ENCODE measurements around the gene RBM20.

Gene RBM20

DNA sequence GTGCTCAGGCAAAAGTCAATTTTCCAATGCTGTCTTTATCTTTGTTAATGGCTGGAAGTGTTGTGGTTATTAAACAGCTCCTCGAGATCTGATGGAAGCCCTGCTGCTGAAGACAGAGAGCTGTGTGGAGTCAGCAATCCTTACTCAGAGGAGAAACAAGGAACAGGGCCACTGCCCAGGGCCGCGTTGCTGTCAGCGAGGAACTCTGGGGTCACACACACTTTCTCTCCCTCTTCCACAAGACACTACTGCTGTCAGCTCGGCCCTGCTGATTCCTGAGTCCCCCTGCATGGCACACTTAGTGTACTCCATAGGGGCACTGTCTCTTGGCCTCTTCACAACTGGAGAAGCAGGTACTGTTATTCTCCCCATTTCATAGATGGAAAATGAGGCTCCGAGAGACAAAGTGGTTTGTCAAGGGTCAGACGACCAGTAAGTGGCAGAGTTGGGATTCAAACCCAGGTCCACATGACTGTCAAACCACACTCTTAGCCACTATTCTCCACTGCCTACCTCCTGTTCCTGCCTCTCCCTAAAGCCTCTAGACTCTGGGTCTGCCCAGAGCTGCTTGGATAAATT, 198.3 kb downstream of the RBM20 start:
- POLR2A ChIA-PET, result interaction anchor here (1.1 kb wide), 1 partner anchor 29 kb away, joined by 4 read pairs; the partner anchor contains the start of gene PDCD4
- H3K9me3 ChIP-seq (ENCODE audit: control extremely low read depth in 1 of 5, control insufficient read depth in 4 of 5, insufficient read depth in 2 of 5, low read depth in 1 of 5, low read length in 4 of 5), result no peaks in the 10 kb centered on the region
- no peaks in the 10 kb centered on the region for H3K36me3 ChIP-seq (ENCODE audit: control insufficient read depth in 4 of 4, insufficient read depth in 4 of 4, low read length in 3 of 4)
- no peaks in the 10 kb centered on the region for H3K27me3 ChIP-seq (replicated peaks in 2 of 5; ENCODE audit: control insufficient read depth in 4 of 5, insufficient read depth in 5 of 5, low read length in 4 of 5)
- peak in 1 of 3 donors; percentile 24 for DNase-seq
- CTCF ChIA-PET, result interaction anchor here (0.7 to 6.2 kb wide), 5 partner anchors 8 to 39 kb away, joined by 3 to 34 read pairs (median 6); no protein-coding TSS in a partner anchor
- H3K4me1 ChIP-seq (ENCODE audit: control extremely low read depth in 1 of 4, control insufficient read depth in 4 of 4, insufficient read depth in 4 of 4, low read length in 3 of 4), result peaks cover 2 to 23% (median 16%) of the 10 kb centered on the region in 4 experiments
- whole genome bisulfite sequencing (ENCODE audit: insufficient coverage), result 80% methylated on average over 7 of the region's 7 CpGs
- no peak overlapping the region for H3K4me3 ChIP-seq (ENCODE audit: control insufficient read depth in 1 of 7, extremely low read depth in 1 of 7, insufficient read depth in 4 of 7, low read depth in 2 of 7, low read length in 6 of 7)
- H3K27ac ChIP-seq (ENCODE audit: insufficient read depth in 1 of 2, low read depth in 1 of 2, low read length in 2 of 2, poor library complexity in 1 of 2, severe bottlenecking in 2 of 2), result peak overlapping the region in 1 of 2 experiments; percentile 64

DNA sequence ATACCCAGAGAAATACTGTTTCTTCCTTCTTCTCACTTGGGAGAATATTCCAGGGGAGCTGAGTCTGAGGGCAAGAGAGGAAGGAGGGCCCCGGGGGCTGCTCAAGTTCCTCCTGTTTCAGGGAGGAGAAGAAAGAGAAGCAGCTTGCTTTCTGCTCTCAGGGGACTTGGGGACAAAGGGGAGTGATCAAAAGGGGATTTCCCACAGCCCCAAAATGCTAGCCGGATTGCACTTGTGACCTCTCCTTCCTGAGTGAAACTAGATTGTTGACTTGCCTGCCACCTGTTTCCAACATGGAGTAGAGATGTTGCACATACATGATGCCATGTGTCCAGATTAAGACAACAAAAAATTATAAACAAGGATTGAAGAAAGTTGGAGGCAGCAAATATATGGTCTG, 198.9 kb downstream of the RBM20 start:
- Histone ChIP-seq H3K27me3 (replicated peaks in 2 of 5; ENCODE audit: control insufficient read depth in 4 of 5, insufficient read depth in 5 of 5, low read length in 4 of 5) (no peaks in the 10 kb centered on the region), H3K9me3 (ENCODE audit: control extremely low read depth in 1 of 5, control insufficient read depth in 4 of 5, insufficient read depth in 2 of 5, low read depth in 1 of 5, low read length in 4 of 5) (no peaks in the 10 kb centered on the region), H3K4me1 (ENCODE audit: control extremely low read depth in 1 of 4, control insufficient read depth in 4 of 4, insufficient read depth in 4 of 4, low read length in 3 of 4) (peaks cover 2 to 23% (median 16%) of the 10 kb centered on the region in 4 experiments), H3K36me3 (ENCODE audit: control insufficient read depth in 4 of 4, insufficient read depth in 4 of 4, low read length in 3 of 4) (no peaks in the 10 kb centered on the region), H3K27ac (ENCODE audit: insufficient read depth in 1 of 2, low read depth in 1 of 2, low read length in 2 of 2, poor library complexity in 1 of 2, severe bottlenecking in 2 of 2) (peak overlapping the region in 1 of 2 experiments; percentile 64), H3K4me3 (ENCODE audit: control insufficient read depth in 1 of 7, extremely low read depth in 1 of 7, insufficient read depth in 4 of 7, low read depth in 2 of 7, low read length in 6 of 7) (no peak overlapping the region)
- DNase-seq, result peak; percentile 69 to 92 (median 91)
- ChIA-PET CTCF (interaction anchor here (0.6 to 6.2 kb wide), 7 partner anchors 8 to 40 kb away, joined by 3 to 34 read pairs (median 5); no protein-coding TSS in a partner anchor), POLR2A (interaction anchor here (1.1 kb wide), 1 partner anchor 28 kb away, joined by 4 read pairs; the partner anchor contains the start of gene PDCD4)
- WGBS (ENCODE audit: insufficient coverage), result 0% methylated on average over 1 of the region's 2 CpGs

DNA sequence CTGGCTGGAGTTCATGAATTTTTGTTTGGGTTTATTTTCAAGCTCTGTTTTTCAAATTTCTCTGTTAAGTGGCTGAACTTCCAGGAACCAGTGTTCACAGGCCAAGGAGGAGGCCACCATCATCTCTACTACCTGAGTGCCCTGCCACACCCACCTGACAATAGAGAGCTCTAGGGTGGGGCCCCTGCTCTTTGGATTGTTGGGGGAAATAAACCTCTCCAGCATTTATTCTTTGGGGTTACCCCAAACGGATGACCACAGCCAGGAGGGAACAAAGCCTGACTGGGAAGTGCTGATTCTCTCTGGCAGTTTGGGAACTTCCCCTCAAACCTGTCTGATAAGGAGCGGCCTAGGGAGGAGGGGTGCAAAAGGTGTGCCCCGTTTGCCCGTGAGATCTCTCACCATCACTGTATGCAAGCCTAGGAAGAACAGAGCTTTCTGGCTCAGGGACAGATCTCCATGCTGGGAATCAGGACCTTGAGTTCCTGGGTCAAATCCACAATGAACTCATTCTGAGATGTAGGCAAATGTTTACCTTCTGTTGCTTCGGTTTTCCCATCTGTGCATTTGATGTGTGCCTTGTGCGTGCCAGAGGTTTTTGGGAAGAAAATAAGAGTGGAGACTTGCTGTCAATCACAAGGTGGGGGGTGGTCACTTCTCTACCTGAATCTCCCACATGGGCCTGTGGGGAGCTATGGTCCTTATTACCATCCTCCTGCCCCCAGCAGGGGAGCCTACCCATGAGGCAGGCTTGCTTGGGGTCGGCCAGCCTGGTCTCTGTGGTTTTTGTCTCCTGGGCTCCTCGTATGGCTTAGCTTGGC, 199.9 kb downstream of the RBM20 start:
- POLR2A ChIA-PET, result interaction anchor here (0.7 kb wide), 1 partner anchor 904 kb away, joined by 7 read pairs; no protein-coding TSS in a partner anchor
- Histone ChIP-seq H3K9me3 (ENCODE audit: control extremely low read depth in 1 of 5, control insufficient read depth in 4 of 5, insufficient read depth in 2 of 5, low read depth in 1 of 5, low read length in 4 of 5) (no peaks in the 10 kb centered on the region), H3K36me3 (ENCODE audit: control insufficient read depth in 4 of 4, insufficient read depth in 4 of 4, low read length in 3 of 4) (no peaks in the 10 kb centered on the region), H3K4me3 (ENCODE audit: control insufficient read depth in 1 of 7, extremely low read depth in 1 of 7, insufficient read depth in 4 of 7, low read depth in 2 of 7, low read length in 6 of 7) (no peak overlapping the region), H3K4me1 (ENCODE audit: control extremely low read depth in 1 of 4, control insufficient read depth in 4 of 4, insufficient read depth in 4 of 4, low read length in 3 of 4) (peaks cover 2 to 23% (median 16%) of the 10 kb centered on the region in 4 experiments), H3K27ac (ENCODE audit: insufficient read depth in 1 of 2, low read depth in 1 of 2, low read length in 2 of 2, poor library complexity in 1 of 2, severe bottlenecking in 2 of 2) (no peak overlapping the region), H3K27me3 (replicated peaks in 2 of 5; ENCODE audit: control insufficient read depth in 4 of 5, insufficient read depth in 5 of 5, low read length in 4 of 5) (no peaks in the 10 kb centered on the region)
- 86% methylated on average over 8 of the region's 8 CpGs for WGBS (ENCODE audit: insufficient coverage)
- no peak for DNase-seq
- CTCF ChIA-PET, result interaction anchor here (0.6 to 6.2 kb wide), 5 partner anchors 9 to 41 kb away, joined by 3 to 34 read pairs (median 5); no protein-coding TSS in a partner anchor

DNA sequence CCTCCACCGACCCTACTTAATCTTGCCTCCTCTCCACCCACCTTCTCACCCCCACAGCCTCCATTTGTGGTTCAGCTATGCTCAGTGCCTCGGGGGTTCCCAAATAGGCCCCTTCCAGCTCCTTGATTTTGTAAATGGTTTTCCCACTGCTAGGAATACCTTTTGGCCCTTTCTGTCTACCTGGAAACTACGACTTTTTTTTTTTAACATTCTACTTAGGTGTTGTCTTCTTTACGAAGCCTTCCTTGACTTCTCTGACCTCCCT, 200.4 kb downstream of the RBM20 start:
- no peak overlapping the region for H3K27ac ChIP-seq (ENCODE audit: insufficient read depth in 1 of 2, low read depth in 1 of 2, low read length in 2 of 2, poor library complexity in 1 of 2, severe bottlenecking in 2 of 2)
- H3K36me3 ChIP-seq (ENCODE audit: control insufficient read depth in 4 of 4, insufficient read depth in 4 of 4, low read length in 3 of 4), result no peaks in the 10 kb centered on the region
- CTCF ChIA-PET, result interaction anchor here (1.6 to 6.2 kb wide), 3 partner anchors 8 to 41 kb away, joined by 5 to 34 read pairs (median 13); no protein-coding TSS in a partner anchor
- H3K4me3 ChIP-seq (ENCODE audit: control insufficient read depth in 1 of 7, extremely low read depth in 1 of 7, insufficient read depth in 4 of 7, low read depth in 2 of 7, low read length in 6 of 7), result no peak overlapping the region
- POLR2A ChIA-PET, result interaction anchor here (0.7 kb wide), 1 partner anchor 905 kb away, joined by 7 read pairs; no protein-coding TSS in a partner anchor
- no peaks in the 10 kb centered on the region for H3K27me3 ChIP-seq (replicated peaks in 2 of 5; ENCODE audit: control insufficient read depth in 4 of 5, insufficient read depth in 5 of 5, low read length in 4 of 5)
- 95% methylated on average over 4 of the region's 4 CpGs for WGBS (ENCODE audit: insufficient coverage)
- no peaks in the 10 kb centered on the region for H3K9me3 ChIP-seq (ENCODE audit: control extremely low read depth in 1 of 5, control insufficient read depth in 4 of 5, insufficient read depth in 2 of 5, low read depth in 1 of 5, low read length in 4 of 5)
- no peak for DNase-seq
- H3K4me1 ChIP-seq (ENCODE audit: control extremely low read depth in 1 of 4, control insufficient read depth in 4 of 4, insufficient read depth in 4 of 4, low read length in 3 of 4), result peaks cover 2 to 23% (median 16%) of the 10 kb centered on the region in 4 experiments

DNA sequence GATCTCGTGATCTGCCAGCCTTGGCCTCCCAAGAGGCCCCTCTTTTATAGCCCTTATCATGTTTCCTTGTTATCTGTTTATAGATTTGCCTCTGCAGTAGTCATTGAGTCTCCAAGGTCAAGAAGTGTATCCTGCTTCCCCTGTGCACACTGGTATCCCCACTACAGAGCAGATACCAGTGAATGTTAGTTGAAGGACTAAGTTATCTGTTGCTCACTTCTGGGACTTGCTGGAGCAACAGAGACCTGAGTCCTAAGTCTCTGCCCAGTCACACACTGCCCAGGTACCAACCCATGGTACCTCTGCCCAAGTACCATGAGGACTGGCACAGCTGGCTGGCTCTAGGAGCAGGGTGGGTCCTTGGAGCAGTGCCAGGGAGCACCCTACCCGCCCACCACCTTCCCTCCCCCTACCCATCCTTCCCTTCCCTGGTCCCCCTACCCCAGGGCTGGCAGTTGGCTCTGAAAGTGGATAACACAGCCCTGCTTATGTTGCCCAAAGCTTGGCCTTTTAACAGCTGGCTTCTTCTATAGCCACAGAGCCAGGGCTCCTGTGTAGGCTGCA, 201.1 kb downstream of the RBM20 start:
- H3K36me3 ChIP-seq (ENCODE audit: control insufficient read depth in 4 of 4, insufficient read depth in 4 of 4, low read length in 3 of 4), result no peaks in the 10 kb centered on the region
- H3K4me3 ChIP-seq (ENCODE audit: control insufficient read depth in 1 of 7, extremely low read depth in 1 of 7, insufficient read depth in 4 of 7, low read depth in 2 of 7, low read length in 6 of 7), result no peak overlapping the region
- WGBS (ENCODE audit: insufficient coverage), result 100% methylated on average over 1 of the region's 2 CpGs
- H3K27me3 ChIP-seq (replicated peaks in 2 of 5; ENCODE audit: control insufficient read depth in 4 of 5, insufficient read depth in 5 of 5, low read length in 4 of 5), result no peaks in the 10 kb centered on the region
- CTCF ChIA-PET, result interaction anchor here (1.7 to 6.2 kb wide), 2 partner anchors 13 to 43 kb away, joined by 4 to 34 read pairs; no protein-coding TSS in a partner anchor
- POLR2A ChIA-PET, result interaction anchor here (1.0 kb wide), 1 partner anchor 28 kb away, joined by 3 read pairs; no protein-coding TSS in a partner anchor
- no peaks in the 10 kb centered on the region for H3K9me3 ChIP-seq (ENCODE audit: control extremely low read depth in 1 of 5, control insufficient read depth in 4 of 5, insufficient read depth in 2 of 5, low read depth in 1 of 5, low read length in 4 of 5)
- no peak overlapping the region for H3K27ac ChIP-seq (ENCODE audit: insufficient read depth in 1 of 2, low read depth in 1 of 2, low read length in 2 of 2, poor library complexity in 1 of 2, severe bottlenecking in 2 of 2)
- peaks cover 3 to 25% (median 17%) of the 10 kb centered on the region in 4 experiments for H3K4me1 ChIP-seq (ENCODE audit: control extremely low read depth in 1 of 4, control insufficient read depth in 4 of 4, insufficient read depth in 4 of 4, low read length in 3 of 4)
- DNase-seq, result no peak

DNA sequence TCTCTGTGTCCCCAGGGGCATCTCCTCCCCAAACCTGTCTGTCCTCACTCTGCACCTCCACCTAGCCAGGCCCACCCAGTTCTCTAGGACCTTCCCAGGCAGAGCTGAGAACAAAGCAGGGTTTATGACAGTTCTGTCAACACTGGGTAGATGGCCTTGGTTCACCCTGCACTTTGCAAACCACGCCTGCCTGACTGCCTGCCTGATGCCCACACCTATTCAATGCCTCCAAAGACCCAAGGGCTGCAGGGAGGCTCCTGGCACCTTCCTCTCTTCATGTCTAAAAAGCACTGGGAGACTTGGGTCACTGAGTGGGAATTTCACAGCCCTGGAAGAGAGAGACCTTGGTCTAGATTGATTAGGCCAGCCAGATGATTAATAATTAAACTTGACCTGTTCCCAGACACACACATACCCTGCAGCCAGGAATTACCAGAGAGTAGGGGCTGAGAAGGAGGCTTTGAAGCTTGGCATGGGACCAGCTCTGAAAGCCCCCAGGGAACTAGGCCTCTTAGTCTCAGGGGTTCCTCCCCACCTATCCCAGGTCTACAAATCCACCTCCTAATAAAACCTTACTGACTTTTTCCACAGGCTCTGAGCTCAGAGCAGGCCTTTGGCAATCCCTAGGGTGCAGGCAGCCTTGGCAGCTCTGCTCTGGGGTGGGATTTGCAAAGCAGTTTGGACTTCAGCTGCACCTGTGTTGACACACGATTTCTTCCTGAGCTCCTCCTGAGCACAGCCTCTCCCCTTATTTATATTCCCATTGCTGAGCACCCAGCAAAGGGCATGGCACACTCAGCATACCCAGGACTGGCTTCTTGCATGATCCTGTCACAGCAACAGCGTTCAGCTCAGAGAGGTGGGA, 201.9 kb downstream of the RBM20 start:
- Histone ChIP-seq H3K4me1 (ENCODE audit: control extremely low read depth in 1 of 4, control insufficient read depth in 4 of 4, insufficient read depth in 4 of 4, low read length in 3 of 4) (peaks cover 10 to 32% (median 23%) of the 10 kb centered on the region in 4 experiments), H3K27ac (ENCODE audit: insufficient read depth in 1 of 2, low read depth in 1 of 2, low read length in 2 of 2, poor library complexity in 1 of 2, severe bottlenecking in 2 of 2) (no peak overlapping the region), H3K9me3 (ENCODE audit: control extremely low read depth in 1 of 5, control insufficient read depth in 4 of 5, insufficient read depth in 2 of 5, low read depth in 1 of 5, low read length in 4 of 5) (no peaks in the 10 kb centered on the region), H3K4me3 (ENCODE audit: control insufficient read depth in 1 of 7, extremely low read depth in 1 of 7, insufficient read depth in 4 of 7, low read depth in 2 of 7, low read length in 6 of 7) (no peak overlapping the region), H3K36me3 (ENCODE audit: control insufficient read depth in 4 of 4, insufficient read depth in 4 of 4, low read length in 3 of 4) (no peaks in the 10 kb centered on the region), H3K27me3 (replicated peaks in 2 of 5; ENCODE audit: control insufficient read depth in 4 of 5, insufficient read depth in 5 of 5, low read length in 4 of 5) (no peaks in the 10 kb centered on the region)
- 89% methylated on average over 3 of the region's 3 CpGs for WGBS (ENCODE audit: insufficient coverage)
- DNase-seq, result no peak
- ChIA-PET CTCF (interaction anchor here (0.7 to 6.2 kb wide), 7 partner anchors 9 to 44 kb away, joined by 3 to 34 read pairs (median 3); partner anchors contain the start of gene PDCD4), POLR2A (interaction anchor here (1.0 kb wide), 1 partner anchor 27 kb away, joined by 3 read pairs; no protein-coding TSS in a partner anchor)
